Inflammatory macrophage treated with lipopolysaccharide for 1 hour (primary cell): ENCODE results near the gene SNHG17.
"Not testable (repeated sequence)": the region's sequence is repeated elsewhere in the genome, so short reads cannot be mapped to it uniquely, and the experiment has no call there.

ENCODE experiments used
- DNase-seq, 2 donors: peaks; one replicate each; pipeline ENCODE4 v3.0.0-alpha.2; 2020 to 2022

SNHG17 gene

DNA sequence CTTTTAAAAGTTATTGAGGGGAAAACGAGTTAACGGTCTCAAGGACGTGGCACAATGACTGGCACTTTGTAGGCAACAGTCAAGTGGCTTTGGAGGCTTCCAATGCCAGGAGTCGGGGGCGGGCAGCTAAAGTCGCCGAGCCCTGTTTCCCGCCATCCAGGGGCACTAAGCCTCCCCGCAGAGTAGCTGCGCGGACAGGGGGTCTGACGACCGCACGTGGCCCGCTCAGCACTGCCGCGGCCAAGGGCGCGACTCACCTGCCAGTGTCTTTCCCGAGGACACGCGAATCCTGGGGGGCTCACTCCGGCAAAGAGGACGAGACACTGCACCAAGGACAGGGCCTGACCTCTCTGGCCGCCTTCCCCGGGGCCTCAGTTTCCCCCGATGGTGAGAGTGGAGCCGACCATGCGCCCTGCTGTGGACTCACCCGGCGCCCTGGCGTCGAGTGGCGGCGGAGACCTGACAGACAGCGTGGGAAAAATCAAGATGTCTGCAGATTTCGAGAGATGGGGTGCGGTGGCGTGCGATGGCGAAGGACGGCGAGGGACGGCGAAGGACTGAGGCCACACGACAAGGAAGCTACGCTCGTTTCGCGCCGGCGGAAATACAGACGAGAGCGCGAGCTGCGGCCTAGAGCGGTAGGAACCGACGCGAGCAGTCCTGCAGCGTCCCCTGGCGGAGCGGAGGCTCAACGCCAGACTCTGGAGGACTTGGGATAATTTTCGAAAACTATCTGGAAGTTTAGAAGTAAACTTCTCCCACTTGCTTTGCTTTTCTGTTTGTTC is at the start of gene SNHG17:
Gene SNHG17, minus strand, starts transcription at position 559 of the 785 bp plus-strand sequence.
- peak; percentile 87 to 98 for DNase-seq

DNA sequence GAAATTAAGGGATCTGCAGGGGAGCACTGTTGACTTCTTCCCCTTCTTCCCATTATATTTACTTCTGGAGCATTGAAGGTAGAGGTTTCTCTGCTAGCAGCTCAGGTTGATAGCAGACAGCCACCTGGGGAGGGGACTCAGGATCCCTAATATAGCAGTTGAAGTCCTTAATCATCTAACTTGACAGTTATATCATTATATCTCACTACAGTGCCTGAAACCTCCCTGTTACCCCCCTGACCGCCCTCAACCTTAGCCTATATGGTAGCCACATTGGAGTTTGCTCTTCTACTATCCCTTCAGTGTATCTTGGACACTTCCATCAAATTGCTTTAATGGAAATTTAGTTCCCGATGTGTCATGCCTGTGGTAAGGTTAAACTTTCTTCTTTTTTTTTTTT is 44.5 kb upstream of the SNHG17 start:
- no peak for DNase-seq

DNA sequence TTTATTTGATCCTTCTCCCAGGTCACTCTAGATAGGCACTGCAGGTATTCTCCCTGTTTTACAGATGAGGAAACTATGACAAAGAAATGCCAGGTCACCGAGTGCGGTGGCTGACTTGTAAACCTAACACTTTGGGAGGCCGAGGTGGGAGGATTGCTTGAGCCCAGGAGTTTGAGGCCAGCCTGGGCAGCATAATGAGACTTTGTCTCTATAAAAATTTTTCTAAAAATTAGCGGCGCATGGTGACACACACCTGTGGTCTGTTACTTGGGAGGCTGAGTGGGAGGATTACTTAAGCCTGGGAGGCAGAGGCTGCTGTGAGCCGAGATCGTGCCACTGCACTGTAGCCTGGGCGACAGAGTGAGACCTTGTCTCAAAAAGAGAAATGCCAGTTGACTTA is 42.6 kb upstream of the SNHG17 start:
- no peak for DNase-seq

DNA sequence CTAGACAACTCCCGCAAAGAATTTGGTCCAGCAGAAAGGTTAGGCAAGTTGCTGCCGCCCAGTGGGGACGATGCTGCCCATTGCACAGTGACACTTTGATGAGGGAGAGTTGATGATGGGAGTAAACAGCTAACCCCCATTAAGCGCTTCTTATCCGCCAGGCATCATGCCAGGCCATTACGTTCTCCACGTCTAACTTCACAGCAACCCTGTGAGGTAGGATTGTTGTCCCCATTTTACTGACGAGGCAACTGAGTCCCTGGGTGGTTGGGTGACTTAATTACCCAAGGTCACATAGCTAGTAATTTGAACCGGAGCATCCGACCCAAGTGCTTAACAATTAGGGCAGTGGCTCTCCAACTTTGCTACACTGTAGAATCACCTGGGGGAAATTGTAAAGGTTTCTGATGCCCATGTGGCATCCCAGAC is 38.3 kb upstream of the SNHG17 start:
- no peak for DNase-seq

DNA sequence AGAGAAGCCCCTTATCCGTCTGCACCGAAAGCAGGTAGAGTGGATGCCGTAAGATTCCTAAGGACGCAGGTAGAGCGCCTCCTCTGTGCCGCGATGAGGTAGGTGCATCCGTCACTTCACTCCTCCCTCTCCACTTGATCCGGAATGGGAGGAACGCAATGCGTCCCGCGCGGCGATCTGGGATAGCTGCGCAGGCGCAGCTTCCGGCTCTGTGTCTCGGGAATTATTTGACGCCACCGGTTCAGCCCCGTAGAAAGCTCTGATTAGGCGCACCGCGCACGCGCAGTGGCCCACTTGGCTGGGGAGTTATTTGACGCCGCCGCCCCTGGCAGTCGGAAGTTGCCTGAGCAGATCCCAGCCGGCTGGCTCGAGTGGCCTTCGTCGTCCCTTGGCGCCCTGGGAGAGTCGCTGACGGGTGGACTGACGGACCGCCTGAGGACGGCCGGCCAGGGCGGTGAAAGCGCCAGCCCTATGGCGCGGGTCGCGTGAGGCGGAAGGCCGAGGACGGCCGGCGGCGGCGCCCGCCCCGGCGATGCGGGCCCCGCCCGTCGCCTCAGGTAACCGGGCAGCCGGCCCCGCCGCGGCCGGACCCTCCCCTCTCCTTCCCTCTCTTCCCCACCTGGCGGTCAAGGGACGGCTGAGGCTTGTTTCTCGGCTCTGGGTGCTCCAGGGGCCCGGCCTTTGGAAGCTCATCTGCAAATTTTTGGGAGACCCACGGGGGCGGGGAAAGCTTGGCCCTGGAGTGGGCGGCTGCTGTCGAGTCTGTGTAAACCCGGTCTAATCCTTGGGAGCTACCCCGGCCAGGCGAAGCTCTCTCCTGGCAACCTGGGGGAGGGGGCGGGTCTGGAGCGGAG is 37.6 kb upstream of the SNHG17 start, which contains the start of gene RALGAPB:
Gene RALGAPB, plus strand, starts transcription at position 331 of the 854 bp plus-strand sequence. CDS start 15,590 bp downstream, outside the sequence.
- peak; percentile 97 to 99 for DNase-seq

DNA sequence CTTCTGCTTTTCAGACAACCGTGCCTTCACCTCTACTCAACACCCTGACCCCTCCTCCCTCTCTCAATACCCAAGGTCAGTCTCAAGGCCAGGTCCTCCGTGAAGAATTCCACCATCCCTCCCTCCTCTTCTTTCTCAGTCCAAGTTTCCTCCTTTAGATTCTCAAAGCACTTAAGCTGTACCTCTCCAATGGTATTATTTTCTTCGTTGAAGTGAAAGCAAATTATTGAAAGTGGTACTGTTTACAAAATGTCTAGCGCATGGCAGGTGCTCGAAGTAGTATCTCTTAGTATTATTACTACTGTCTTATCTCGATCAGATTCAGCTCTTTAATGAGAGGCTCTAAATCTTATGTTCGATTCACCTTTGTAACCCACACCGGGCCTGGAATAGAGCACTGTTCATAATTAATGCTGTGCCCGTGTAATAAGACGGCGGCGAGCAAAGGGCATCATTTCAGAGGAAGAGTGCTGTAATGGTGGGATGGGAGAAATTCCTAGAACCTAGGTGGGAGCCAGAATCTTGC is 36.9 kb upstream of the SNHG17 start:
- peak in 1 of 2 donors; percentile 2 for DNase-seq

DNA sequence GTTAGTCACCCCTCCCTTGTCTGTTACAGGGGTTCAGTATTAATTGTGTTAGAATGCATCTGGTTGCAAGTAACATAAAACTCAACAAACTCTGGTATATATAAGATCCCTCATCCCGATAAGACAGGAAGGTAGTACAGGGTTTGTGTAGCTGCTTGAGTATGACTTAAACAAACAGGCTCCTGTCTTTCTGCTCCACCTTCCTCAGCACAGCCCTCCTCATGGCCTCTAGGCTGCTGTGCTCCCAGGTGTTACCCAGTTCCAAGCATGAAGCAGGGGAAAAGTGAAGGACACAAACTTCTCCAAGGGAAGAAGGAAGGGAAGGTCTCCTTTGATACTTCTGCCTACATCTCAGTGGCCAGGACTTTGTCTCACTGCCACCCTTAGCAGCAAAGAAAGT is 36.1 kb upstream of the SNHG17 start:
- DNase-seq = no peak

DNA sequence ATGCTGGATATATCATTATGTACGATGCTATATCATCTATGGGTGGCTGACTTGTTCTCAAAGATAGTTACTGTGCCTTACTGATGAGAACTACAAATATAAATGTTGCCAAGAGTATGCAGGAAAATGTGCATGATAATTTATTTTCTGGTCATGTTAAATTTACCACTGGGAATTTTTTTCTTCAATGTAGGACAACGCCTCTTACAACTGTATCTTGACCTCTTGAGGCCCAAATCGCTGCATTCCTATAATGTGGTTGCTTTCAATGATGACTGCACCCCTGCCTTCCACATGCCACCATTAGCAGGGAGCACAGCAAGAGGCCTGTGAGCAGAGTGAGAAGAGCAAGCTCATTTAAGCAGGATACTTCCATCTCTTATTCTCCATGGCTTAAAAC is 31.9 kb upstream of the SNHG17 start:
- DNase-seq = no peak

DNA sequence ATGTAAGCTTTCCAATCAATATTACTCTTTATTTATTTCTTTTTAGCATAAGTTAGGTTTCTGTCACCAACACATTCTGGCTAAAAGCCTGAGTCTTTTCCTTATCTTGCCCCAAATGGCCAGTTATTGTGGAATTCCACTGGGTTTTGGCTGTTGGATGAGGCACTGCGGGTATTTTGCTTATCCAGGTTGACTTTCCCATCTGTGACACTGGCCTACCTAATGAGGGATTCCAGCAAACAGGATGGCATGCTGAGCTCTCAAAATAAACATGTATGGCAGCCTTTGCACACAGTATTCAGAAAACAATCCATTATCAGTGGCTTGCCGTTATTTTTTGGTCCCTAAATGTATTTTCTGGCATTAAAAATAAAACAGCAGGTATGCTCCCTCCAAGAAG is 31.0 kb upstream of the SNHG17 start:
- no peak for DNase-seq

DNA sequence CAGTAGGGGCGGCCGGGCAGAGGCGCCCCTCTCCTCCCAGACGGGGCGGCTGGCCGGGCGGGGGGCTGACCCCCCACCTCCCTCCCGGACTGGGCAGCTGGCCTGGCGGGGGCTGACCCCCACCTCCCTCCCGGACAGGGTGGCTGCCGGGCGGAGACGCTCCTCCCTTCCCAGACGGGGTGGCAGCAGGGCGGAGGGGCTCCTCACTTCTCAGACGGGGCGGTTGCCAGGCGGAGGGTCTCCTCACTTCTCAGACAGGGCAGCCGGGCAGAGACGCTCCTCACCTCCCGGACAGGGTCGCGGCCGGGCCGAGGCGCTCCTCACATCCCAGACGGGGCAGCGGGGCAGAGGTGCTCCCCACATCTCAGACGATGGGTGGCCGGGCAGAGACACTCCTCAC is 26.4 kb upstream of the SNHG17 start:
- not testable (repeated sequence) for DNase-seq

DNA sequence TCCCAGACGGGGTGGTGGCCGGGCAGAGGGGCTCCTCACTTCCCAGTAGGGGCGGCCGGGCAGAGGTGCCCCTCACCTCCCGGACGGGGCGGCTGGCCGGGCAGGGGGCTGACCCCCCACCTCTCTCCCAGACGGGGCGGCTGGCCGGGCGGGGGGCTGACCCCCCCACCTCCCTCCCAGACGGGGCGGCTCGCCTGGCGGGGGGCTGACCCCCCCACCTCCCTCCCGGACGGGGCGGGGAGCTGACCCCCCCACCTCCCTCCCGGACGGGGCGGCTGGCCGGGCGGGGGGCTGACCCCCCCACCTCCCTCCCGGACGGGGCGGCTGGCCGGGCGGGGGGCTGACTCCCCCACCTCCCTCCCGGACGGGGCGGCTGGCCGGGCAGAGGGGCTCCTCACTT is 26.0 kb upstream of the SNHG17 start:
- DNase-seq = not testable (repeated sequence)

DNA sequence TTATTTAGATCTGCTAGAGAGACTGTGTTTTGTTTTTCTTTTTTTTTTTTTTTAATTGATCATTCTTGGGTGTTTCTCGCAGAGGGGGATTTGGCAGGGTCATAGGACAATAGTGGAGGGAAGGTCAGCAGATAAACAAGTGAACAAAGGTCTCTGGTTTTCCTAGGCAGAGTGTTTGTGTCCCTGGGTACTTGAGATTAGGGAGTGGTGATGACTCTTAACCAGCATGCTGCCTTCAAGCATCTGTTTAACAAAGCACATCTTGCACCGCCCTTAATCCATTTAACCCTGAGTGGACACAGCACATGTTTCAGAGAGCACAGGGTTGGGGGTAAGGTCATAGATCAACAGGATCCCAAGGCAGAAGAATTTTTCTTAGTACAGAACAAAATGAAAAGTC is 25.5 kb upstream of the SNHG17 start:
- not testable (repeated sequence) for DNase-seq

DNA sequence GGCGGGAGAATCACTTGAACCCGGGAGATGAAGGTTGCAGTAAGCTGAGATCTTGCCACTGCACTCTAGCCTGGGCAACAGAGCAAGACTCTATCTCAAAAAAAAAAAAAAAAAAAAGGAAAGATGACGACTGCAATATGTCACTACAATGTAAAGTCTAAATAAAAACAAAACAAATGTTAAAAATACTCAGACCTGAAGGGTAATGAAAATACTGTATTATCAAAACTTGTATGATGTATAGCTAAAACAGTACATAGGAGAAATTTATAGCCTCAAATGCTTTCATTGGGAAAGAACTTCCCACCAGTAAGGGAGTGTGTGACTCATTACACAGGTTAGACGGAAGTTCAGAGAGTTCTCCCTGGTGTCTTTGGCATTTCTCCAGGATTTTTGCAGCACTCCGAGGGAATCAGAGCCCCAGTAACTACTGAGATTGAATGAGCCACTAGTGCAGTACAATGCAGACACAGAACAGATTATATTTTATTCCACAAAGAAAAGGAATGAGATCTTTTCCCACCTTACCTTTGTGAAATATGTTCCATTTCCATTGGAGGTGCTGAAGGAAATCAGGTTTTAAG is 25.0 kb upstream of the SNHG17 start:
- DNase-seq = peak; percentile 14 to 31

DNA sequence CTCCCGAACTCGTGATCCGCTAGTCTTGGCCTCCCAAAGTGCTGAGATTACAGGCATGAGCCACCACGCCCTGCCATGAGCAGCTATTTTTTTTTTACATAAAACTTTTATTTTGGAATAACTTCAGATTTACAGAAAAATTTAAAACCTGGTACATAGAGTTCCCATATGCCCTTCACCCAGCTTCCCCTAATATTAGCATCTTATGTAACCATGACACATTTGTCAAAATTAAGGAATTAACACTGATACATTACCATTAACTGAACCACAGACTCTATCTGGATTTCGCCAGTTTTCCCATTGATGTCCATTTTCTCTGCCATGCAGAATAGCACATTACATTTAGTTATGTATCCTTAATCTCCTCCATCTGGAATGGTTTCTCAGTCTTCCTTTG is 23.2 kb upstream of the SNHG17 start:
- DNase-seq = no peak

DNA sequence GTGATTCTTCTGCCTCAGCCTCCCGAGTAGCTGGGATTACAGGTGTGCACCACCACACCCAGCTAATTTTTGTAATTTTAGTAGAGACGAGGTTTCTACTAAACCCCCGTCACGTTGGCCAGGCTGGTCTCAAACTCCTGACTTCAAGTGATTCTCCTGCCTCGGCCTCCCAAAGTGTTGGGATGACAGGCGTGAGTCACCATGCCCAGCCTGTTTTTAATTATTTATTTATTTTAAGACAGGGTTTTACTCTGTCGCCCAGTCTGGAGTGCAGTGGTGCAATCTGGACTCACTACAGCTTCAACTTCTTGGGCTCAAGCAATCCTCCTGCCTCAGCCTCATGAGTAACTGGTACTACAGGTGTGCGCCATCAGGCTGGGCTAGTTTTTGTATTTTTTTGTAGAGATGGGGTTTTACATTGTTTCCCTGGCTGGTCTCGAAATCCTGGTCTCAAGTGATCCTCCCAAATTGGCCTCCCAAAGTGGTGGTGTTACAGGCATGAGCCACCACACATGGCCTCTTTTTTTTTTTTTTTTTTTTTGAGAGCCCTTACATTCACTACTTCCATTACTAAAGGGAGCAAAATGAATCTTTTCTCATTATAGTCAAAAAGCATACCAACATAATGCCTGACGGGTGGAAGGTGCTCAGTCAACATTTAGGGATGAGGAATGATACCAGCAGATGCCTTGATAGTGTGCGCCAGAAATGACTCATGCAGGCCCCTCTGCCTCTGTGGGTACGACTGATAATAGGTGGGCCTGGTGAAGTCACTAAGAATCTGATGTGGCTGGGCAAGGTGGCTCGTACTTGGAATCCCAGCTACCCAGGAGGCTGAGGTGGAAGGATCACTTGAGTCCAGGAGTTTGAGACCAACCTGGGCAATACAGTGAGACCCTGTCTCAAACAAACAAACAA is 19.7 kb upstream of the SNHG17 start:
- DNase-seq = no peak

DNA sequence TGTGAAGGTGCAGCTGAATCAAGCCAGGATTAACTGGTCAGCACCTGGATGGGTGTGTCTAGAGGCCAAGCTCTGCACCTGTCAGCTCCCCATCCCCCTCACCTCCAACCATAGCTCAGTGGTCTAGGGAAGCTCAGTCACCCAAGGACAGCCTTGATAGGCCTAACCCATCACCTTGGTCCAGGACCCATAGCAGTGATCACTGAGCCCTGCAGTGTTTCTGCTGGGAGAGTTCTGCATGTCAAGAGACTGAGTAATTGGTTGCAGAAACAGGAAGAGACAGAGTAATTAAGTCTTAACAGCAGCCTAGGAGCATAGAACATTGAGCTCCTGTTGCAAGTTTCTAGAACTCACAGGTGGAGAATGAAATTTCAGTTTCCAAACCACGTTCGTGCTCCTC is 18.8 kb upstream of the SNHG17 start:
- no peak for DNase-seq

DNA sequence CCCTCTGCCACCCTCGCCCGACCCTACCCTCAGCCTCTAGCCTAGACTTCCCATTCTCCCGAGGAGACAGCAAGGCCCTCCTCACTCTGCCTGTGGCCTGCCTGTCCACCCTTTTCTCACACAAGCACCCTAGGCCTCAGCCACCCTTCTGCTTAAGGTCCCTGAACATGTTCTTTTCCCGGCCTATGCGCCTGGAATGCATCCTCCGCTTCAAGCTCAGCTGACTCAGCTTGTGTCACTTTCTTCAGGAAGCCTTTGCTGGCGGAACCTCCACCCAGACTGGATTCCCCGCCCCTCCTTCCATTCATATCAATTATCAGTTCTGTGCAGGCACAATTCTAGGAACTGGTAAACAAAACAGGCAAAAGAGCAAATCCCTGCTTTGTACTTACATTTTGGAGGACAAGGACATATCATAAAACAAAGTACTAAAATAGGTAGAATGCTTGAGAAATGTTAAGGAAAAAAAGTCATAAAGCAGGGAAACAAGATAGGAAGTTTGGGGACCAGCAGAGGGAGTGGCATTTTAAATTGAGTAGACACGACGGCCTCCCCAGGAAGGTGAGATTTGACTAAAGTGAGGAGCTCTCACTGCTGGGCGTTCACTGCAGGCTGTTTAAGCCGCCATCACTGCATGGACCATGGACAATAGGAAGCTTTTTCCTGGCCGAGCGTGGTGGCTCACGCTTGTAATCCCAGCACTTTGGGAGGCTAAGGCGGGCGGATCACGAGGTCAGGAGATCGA is 17.9 kb upstream of the SNHG17 start:
- DNase-seq = no peak

DNA sequence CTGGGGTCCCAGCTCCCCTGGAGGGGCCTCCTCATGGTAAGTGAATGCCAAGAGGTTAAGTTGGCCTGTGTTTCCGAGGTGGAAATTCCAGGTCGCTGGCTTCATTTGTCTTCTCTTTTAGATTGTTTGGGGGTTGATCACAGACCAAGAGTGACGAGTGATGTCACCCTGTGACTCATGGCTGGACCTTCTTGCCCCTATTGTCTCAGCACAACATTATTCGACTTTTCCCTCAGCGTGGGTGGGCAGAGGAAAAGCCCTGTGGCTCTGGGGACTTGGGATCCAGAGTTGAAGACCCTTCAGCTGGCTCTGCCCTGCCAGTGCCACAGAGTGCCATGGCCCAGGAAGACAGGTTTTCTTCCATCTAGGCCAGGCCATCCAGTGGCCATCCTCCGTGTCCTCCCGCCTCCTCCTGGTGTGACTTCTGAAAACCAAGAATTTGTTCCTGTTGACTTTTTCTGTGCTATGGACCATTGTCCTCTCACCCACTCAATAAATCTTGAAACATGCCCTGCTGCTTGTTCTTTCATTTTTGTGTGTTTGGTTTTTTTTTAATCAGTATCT is 15.4 kb upstream of the SNHG17 start:
- no peak for DNase-seq

DNA sequence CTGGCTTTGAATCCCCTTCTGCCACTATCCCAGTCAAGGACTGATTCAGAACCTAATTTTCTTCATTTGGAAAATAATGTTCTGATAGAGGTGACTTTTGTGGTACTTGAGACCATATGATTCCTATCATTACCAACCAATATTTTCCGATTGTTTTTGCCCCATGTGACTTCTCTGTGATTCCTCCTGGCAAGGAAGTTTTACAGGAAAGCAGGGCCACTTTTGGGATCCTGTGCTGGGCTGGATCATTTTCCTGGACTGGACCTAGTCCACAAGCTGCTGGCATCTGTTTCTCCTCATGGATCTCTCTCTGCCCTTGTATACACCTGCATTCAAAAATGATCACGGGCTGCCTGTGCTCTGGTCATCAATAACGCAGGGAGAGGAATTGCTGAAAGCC is 13.9 kb upstream of the SNHG17 start:
- DNase-seq = no peak

DNA sequence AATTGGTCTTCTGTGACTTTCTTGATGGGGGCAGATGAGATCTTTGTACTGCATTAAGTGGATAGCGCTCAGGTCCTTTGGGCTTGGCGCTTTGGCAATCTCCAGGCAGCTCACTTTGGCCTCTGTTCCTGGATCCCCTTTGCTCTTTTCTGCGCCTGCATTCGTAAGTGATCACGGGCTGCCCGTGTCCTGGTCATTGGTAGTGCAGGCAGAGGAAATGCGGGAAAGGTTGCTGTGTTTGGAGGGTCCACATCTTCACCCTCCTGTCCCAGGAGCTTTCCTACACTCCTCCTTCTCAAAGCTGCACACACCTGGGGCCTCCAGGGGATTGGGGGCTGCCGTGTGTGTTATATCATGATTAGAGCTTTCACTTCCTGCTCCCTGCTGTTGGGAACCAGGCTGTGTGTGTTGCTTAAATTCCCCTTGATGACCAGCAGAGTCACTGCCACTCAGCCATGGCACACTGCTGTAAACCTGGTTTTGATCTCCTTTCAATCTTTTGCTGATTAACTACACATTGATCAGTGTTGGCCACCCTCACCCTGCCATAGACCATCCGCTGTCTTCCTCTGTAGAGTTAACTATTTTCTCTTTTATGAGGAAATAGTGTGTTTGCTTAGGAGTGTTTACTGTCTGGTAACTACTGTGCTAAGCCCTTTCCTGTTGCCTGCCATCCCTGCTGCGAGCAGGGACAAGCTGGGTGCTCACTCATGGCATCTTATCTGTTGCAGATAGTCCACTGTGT is 13.0 kb upstream of the SNHG17 start:
- peak in 1 of 2 donors; percentile 38 for DNase-seq
